Right ventricle myocardium superior (tissue), 1 donor: ENCODE results near the gene WNT2. TPM values are rescaled to one million over a fixed set of nuclear protein-coding genes. Genes with fewer than 3 reads are reported as not detected.
"Not testable (repeated sequence)": the region's sequence is repeated elsewhere in the genome, so short reads cannot be mapped to it uniquely, and the experiment has no call there.

Experiments used
- ATAC-seq: fragments of 200-7000 bp; cut with Tn5 transposase; one replicate; pipeline ENCODE4 v1.9.1; 2020; ENCODE audit warnings: mild to moderate bottlenecking; ENCODE audit not compliant: poor library complexity
- DNase-seq: peaks from one replicate; pipeline ENCODE4 v3.0.0-alpha.2; 2020
- intact Hi-C: fragments of 100-400 bp; cut with DNase I; formaldehyde crosslinking; loops from one replicate; pipeline ENCODE4 v1.11.2; 2022
- total RNA-seq: library from RNA; stranded (reverse); fragmentation: NEBNext Ultra II Directional; extraction: Animal tissue kit (Norgen Biotek cat#: 25700); gene quantifications from one replicate; pipeline ENCODE4 v1.2.1, GENCODE V29; 2021
- donor health status: DM: no; HTN: yes; CAD: no; lungs with severe emphysema.

The WNT2 gene
- total RNA-seq, 1 donor from 2014 or later: not detected

DNA sequence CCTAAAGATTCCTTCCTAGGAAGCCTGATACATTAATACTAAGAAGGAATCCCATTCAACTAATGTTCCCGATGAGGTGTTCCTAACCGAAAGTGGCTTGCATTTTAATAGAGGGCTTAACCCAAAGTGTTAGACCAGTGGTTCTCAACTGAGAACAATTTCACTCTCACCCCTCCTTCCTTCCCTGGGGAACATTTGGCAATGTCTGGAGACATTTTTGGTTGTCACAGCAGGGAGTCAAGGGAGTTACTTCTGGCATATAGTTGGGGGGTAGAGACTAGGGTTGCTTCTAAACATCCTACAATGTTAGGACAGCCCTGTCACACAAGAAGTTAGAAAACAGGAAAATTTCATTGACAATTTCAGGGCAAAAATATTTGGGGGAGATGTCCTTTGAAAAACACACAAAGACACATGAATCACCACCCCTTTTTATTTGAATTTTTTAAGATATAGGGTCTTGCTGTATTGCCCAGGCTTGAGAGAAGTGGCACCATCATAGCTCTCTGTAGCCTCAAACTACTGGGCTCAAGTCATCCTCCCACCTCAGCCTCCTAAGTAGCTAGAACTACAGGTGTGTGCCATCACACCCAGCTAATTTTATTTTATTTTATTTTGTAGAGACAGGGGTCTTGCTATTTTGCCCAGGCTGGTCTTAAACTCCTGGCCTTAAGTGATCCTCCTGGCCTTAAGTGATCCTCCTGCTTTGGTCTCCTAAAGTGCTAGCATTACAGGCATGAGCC lies 50.7 kb downstream of the WNT2 start:
- intact Hi-C loops: no loop called here
- DNase-seq (no peak), ATAC-seq (no peak)

DNA sequence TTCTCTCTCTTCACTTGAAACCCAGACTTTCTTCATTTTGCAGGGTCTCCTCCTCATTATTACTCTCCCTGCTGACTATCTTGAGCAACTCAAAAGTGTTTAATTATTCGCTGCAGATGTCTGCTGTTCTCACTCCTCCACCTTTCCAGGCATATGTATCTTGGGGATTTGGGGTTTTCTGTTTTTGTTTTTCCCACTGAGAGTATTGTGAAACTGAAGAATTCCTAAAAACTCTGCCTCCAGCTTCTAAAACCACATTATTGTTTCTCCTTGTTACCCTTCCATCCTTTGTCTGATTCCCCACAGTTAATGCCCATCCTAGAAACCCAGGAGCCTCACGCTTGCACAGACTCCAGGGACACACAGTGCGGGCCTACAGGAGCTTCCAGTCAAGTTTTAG lies 51.3 kb downstream of the WNT2 start:
- intact Hi-C loops: no loop called here
- no peak for ATAC-seq
- DNase-seq: no peak

DNA sequence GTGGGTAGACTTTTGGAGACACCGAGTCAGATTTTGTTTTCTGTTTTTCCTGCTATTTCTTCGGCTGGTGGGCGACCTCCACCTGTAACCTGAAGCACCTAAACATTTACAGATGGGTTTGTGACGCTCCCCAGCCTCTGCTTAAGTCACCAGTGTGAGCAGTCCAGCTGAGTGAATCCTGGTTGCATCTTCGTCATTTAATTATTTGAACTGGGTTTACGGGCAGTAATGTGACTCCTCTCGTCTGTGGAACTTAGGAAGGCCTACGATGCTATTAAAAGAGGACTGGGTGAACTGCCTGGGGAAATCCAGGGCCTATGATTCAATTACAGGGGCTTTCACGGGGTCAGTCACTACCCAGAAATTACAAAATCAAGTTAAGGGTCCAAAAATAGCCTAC lies 52.5 kb downstream of the WNT2 start:
- no peak for ATAC-seq
- intact Hi-C loops: no loop called here
- DNase-seq: no peak

DNA sequence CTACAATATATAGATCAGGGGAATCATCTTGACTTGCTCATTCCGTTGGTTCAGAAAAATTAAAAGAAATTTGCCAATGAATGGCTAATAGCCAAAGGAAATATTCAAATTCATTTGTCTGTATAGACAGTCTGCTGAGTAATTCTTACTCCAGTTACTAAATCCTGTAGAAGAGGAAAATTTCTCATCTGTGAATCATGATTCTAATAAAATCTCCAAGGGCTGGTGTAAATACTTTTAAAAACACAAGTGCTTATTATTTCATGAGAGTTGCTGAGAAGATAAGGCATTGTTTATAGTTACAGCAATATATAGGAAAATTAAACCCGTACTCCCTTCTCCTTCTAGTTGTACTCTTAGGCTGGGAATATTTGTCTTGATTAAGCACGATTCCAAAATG lies 53.0 kb downstream of the WNT2 start:
- DNase-seq: no peak
- intact Hi-C loops: no loop called here
- ATAC-seq: no peak

DNA sequence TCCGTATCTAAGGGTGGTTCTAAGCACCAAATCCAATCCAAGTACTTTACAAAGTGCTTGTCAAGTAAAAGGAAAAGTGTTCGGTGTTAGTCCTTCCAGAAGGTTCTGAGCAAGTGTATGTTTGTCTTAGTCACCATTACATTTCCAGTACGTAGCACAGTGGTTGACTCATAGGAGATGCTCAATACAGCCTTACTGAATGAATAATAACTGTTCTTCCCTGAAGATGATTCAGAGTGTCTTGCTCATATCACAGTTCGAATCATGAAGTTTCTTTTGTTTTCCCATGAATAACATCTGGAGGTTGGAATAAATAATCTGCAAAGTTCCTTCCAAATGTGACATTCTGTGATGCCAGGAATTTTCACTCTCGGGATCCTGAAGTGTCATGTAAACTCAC lies 53.4 kb downstream of the WNT2 start:
- no peak for DNase-seq
- intact Hi-C loops: no loop called here
- ATAC-seq: no peak

DNA sequence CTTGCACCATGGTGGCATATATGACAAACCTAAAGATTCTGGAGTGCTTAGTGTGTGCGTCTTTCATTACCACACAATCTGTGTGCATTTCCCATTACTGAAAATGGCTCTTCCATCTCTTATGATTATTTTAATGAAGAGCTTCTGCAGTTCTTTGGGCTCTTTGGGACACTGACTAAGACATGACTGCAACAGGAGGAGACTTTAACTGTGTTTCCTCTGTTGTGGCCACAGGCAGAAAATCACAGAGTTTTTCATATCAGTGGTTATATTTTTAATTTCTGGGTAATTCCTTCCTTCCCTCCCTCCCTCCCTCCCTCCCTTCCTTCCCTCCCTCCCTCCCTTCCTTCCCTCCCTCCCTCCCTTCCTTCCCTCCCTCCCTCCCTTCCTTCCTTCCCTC lies 58.1 kb downstream of the WNT2 start:
- DNase-seq (no peak), ATAC-seq (no peak)
- intact Hi-C loops: no loop called here

DNA sequence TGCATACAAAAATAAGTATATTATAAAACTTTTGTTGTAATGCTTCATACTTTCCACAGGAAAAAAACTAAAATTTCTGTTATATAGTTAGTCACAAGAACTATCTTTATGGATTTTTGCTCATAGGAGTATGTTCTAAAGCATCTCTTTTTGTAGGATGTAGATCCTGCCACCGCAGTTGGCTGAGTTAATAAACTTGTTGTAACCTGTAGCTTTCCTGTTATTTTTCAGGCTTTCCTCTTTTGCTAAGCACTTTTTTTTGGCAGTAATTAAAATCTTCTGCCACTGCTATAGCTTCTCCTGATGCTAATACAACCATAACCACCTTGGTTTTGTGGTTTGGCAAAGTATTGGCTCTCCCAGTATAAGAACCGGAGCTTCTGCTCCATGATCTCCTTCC lies 60.3 kb downstream of the WNT2 start:
- intact Hi-C loops: no loop called here
- ATAC-seq: no peak
- no peak for DNase-seq

DNA sequence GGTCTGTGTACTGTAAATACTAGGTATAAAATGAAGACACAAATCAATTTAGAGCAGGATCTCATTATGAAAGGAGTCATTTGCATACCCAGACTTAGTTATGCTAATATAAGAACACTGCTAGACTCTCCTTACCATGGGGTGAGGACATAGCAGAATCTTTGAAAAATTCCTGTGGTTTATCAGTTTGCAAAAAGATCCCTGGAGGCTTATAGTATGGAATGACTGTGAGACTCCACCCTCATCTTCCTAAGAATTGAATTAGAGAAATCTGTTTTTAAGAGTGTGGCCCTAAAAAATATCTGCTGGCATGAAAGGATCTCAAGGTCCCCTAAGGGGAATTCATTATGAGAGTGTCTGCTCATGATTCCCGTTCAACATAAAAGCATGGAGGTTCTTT lies 63.2 kb downstream of the WNT2 start:
- ATAC-seq: no peak
- intact Hi-C loops: no loop called here
- no peak for DNase-seq

DNA sequence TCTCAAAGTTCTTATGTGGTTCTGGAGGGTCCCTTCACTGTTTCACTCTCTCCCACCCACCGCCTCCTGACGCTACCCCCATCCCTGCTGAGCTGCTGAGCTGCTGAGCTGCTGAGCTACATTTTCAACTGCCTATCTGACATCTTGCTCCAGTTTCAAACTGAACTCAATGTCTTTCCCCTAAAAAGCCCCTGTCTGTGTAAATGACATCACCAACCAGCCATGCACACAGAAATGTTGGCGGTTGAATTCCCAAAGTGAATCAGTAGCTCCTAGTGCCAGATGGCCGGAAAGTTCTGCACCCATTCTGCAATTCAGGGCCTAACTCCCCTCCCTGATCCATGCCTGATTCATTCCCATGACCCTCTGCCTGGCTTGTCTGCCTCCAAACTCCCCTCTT lies 71.2 kb downstream of the WNT2 start:
- ATAC-seq: no peak

DNA sequence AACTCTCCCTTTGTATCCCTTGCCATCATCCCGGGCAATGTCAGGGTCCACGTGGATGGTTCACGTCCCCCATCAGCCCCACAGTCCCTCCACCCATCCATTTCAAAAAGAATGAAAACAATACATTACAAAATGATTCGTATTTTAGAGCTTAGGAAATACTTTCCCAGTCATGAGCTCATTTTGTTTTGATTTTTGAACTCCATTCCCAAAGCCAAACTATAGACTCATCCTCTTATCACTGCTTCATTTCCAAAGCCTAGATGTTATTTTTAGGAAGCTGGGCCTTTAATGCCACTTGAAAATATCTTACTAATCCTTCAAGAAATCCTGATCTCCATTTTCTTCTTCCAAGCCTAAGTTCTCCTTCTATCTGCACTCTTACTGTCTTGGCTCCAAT lies 72.1 kb downstream of the WNT2 start:
- intact Hi-C loops: no loop called here
- DNase-seq (no peak), ATAC-seq (no peak)

More for the DNA sequence above, 71.2 kb downstream of the WNT2 start:
- intact Hi-C loops: no loop called here
- no peak for DNase-seq

DNA sequence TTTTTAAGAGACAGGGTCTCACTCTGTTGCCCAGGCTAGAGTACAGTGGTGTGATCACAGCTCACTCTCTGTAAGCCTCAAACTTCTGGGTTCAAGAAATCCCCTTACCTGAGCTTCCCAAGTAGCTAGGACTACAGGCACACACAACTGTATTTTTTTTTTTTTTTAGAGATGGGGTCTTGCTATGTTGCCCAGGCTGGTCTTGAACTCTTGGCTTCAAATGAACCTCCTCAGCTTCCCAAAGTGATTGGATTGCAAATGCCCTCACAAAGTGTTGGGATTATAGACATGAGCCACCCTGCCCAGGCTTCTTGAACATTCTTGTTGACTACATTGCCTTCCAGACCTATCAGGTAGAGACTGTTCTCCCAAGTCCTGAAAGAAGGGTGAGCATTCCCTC lies 72.6 kb downstream of the WNT2 start:
- DNase-seq (no peak), ATAC-seq (no peak)
- intact Hi-C loops: no loop called here

DNA sequence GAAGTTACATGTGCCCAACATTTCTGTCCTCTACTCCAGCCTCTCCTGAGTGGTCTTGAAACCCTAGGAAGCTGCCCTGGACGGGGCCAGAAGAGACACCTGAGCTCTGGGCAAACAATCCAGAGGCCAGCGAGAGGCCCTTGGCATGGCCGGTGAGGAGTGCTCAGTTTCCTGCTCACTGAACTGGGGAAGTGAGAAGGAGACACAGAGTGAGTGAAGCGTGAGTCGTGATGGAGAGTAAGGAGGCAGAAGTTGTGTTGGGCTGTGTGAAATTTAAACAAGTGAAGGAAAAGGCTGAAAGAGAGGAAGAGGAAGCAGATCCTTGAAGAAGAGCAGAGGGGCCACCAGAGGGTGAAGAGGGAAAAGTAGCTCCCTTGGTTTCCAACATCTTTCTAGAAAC lies 73.2 kb downstream of the WNT2 start:
- DNase-seq (no peak), ATAC-seq (no peak)
- intact Hi-C loops: no loop called here

DNA sequence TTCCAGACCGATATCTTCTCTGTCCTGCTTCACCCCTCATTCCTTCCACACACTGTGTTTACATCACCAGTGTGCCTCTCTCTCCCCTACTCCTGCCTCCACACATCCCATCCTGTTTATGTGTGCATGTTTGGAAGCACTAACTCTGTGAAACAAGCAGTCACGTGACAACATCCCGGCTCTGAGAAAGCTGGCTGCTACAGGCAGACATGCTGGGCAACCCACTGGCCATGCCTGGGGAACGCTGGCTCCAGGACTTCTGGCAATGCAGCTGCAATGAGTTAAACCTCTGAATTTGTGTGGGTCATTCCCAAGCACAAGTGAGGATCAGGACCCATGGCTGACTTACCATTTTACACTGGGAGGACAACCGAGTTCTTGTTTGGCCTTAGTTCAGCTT lies 74.0 kb downstream of the WNT2 start:
- intact Hi-C loops: no loop called here
- DNase-seq: no peak
- ATAC-seq: no peak

DNA sequence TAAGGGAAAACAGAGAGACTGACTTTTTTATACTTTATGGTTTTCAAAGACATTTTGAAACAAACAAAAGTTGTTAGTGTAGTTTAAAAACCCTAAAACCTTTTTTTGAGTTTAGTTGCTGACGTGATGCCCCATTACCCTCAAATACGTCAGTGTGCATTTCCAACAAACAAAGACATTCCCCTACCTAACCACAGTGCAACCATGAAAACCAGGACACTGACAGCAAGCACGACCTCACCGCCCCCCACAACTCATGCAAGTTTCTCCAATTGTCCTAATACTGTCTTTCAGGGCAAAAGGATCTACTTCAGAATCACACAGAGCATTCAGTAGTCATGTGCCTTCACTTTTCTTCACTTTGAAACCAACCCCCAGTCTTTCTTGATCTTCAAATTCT lies 75.0 kb downstream of the WNT2 start:
- no peak for ATAC-seq
- no peak for DNase-seq
- intact Hi-C loops: no loop called here

DNA sequence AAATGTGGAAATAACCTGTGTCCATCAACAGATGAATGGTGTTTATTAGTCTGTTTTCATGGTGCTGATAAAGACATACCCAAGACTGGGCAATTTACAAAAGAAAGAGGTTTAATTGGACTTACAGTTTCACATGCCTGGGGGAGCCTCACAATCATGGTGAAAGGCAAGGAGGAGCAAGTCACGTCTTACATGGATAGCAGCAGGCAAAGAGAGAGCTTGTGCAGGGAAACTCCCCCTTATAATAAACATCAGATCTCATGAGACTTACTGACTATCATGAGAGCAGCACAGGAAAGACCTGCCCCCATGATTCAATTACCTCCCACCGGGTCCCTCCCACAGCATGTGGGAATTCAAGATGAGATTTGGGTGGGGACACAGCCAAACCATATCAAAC lies 77.2 kb downstream of the WNT2 start:
- intact Hi-C loops: not testable (repeated sequence)

DNA sequence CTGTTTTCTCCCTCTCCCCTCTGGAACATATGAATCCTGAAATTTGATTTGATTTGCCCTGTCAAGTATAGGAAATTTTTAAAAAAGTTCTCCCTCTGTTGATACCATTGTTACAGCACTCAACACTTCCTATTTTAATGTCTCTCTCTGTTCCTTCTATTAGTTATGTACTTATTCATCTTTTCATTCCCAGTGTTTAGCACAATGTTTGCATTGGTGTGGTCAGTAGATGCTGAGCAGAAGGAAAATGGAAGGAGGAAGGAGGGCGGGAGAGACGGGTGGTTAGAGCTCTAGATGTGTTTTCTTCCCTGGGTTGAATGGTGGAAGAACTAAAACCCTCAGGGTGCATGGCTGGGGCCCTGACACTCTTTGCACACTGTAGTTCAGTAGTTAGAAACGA lies 79.5 kb downstream of the WNT2 start:
- DNase-seq (no peak), ATAC-seq (no peak)
- intact Hi-C loops: no loop called here

More for the DNA sequence above, 77.2 kb downstream of the WNT2 start:
- not testable (repeated sequence) for ATAC-seq, DNase-seq

DNA sequence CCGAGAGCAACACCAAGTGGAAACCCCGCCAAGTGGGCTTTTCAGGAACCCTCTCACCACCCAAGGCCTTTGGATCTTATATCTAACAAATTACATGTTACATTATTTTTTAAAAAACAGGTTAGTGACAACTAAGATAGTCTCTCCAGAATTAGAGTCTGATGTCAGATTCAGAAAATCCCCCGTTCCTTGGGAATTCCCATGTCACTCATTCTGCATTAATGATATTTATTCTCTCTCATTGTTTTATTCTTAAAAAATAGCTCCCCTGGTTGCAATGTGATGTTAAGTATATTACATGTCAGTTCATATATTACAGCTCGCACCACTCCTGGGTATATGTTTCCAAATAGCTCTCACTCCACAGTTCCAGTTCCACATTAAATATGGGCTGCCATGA lies 81.8 kb downstream of the WNT2 start:
- intact Hi-C loops: no loop called here
- ATAC-seq (no peak), DNase-seq (no peak)

DNA sequence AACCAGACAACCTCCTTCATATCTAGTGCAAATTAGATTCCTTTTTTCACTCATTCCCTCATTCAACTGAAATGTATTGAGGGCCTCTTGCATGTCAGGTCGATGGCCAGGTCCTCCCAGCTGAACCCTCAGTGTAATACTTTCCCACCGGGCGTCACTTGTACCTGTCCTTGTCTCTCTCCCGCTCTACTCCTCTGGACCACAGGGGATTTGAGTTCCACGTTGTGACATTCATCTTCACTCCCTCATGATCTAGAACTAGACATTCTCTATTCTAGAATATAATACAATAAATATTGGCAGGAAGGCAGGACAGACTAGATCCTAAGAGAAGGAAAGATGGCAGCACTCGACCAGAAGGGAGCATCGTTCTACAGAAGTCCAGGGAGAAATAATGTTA lies 83.9 kb downstream of the WNT2 start:
- intact Hi-C loops: no loop called here
- ATAC-seq (no peak), DNase-seq (no peak)

DNA sequence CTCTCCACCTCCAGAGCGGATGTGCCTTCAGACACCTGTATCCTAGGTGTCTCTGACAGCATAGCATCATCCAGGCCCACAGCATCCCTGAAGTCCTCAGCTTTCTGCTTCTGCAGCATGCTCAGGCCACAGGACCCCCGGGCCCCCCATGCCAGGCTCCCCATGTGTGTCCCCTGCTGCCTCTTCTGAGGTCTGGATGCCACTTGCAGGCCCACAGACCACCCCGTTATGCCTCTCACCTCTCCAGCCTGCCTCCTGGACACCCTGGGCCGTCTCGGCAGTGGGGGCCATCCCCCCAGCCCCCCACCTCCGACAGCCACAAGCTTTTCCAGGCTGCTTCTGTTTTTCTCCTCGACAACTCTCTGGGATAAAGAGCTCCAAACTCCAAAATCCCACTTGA lies 84.4 kb downstream of the WNT2 start:
- ATAC-seq (no peak), DNase-seq (no peak)
- intact Hi-C loops: no loop called here

DNA sequence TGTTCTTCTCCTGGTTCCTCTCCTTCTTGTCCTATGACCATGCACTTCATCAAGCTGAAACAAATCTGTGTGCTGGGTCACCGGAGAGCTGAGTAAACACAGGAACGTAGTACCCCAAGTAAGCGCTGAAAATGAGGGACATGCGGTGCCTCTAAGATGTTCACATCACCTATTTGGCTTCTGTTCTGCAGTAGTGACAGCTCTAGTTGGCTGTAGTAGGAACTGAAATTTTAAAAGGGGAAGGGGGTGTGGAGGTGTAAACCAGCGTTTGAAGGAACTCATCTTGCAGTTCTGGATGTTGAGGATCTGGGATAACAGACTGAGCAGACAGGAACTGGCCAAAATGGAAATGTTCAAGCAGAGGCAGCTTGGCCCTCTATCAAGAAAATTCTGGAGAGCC lies 85.2 kb downstream of the WNT2 start:
- intact Hi-C loops: no loop called here
- DNase-seq: no peak
- no peak for ATAC-seq

DNA sequence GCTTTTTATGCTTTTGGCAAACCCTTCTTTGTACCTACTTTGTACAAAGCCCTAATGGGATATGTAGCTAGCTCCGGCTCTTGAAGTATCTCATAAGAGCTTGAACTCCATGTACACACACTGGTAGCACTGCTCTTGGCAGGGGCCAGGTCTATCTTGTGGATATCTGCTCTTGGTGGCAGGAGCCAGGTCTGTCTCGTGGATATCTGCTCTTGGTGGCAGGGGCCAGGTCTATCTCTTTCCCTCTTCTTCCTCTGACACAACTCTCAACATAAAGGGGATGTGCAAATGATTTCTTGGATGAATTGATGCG lies 91.9 kb downstream of the WNT2 start:
- DNase-seq (no peak), ATAC-seq (no peak)
- intact Hi-C loops: no loop called here
